HPDE6-E6E7 (cell line): ENCODE results near the gene GNPTAB.

ENCODE experiments used
- DNase-seq: peaks from one replicate; pipeline ENCODE4 v3.0.0; 2011; ENCODE audit warnings: missing footprints; ENCODE audit errors: extremely low spot score

GNPTAB gene

GRCh38 chr12:101696251-101697196, 134.2 kb downstream of the GNPTAB start:
- no peak for DNase-seq

- DNase-seq, result peak; percentile 5
These were observed 135.1 kb downstream of the GNPTAB start for GRCh38 chr12:101695706-101696105.
